ENCODE data around the gene UNC13A.
"Not testable (repeated sequence)": the region's sequence is repeated elsewhere in the genome, so short reads cannot be mapped to it uniquely, and the experiment has no call there.

UNC13A gene

GRCh38 chr19:17570291-17570690, 117.9 kb downstream of the UNC13A start:
- DNase-seq (ENCODE audit: low read depth, low spot score) = not testable (repeated sequence)

GRCh38 chr19:17567940-17568339, 120.2 kb downstream of the UNC13A start:
- no peak for DNase-seq (ENCODE audit: low read depth, low spot score)

GRCh38 chr19:17565611-17566010, 122.5 kb downstream of the UNC13A start:
- DNase-seq (ENCODE audit: low read depth, low spot score) = no peak

- DNase-seq (ENCODE audit: low read depth, low spot score) = no peak
These were observed 123.4 kb downstream of the UNC13A start for GRCh38 chr19:17564781-17565180.

- no peak for DNase-seq (ENCODE audit: low read depth, low spot score)
These were observed 125.6 kb downstream of the UNC13A start for GRCh38 chr19:17562561-17562960.

- DNase-seq (ENCODE audit: low read depth, low spot score) = no peak
These were observed 126.1 kb downstream of the UNC13A start for GRCh38 chr19:17562097-17562496.

GRCh38 chr19:17560205-17560595, 128.0 kb downstream of the UNC13A start:
- DNase-seq (ENCODE audit: low read depth, low spot score) = no peak

- DNase-seq (ENCODE audit: low read depth, low spot score) = no peak
These were observed 130.7 kb downstream of the UNC13A start for GRCh38 chr19:17557466-17557865.

GRCh38 chr19:17556995-17557394, 131.2 kb downstream of the UNC13A start:
- no peak for DNase-seq (ENCODE audit: low read depth, low spot score)

GRCh38 chr19:17555929-17556813, 132.0 kb downstream of the UNC13A start:
- DNase-seq (ENCODE audit: low read depth, low spot score) = no peak

- DNase-seq (ENCODE audit: low read depth, low spot score) = peak; percentile 98
These were observed 132.7 kb downstream of the UNC13A start, which contains the start of gene COLGALT1 for GRCh38 chr19:17555480-17555928. Gene COLGALT1 (plus strand): TSS chr19:17555649. CDS start chr19:17555714, 65 bp downstream.

- no peak for DNase-seq (ENCODE audit: low read depth, low spot score)
These were observed 133.1 kb downstream of the UNC13A start for GRCh38 chr19:17554968-17555479.

- no peak for DNase-seq (ENCODE audit: low read depth, low spot score)
These were observed 134.9 kb downstream of the UNC13A start for GRCh38 chr19:17553256-17553655.

- not testable (repeated sequence) for DNase-seq (ENCODE audit: low read depth, low spot score)
These were observed 135.4 kb downstream of the UNC13A start for GRCh38 chr19:17552735-17553134.
